Activated CD4-positive, alpha-beta T cell treated with anti-CD3 and anti-CD28 coated beads, Interleukin-2, amount 50 U/mL, for 24 hours (primary cell): ENCODE measurements around the gene ADGRL3.
"Not testable (repeated sequence)": the region's sequence is repeated elsewhere in the genome, so short reads cannot be mapped to it uniquely, and the experiment has no call there.

Source experiments
- DNase-seq, 2 donors: peaks; one replicate each; pipeline ENCODE4 v3.0.0-alpha.2; 2020; ENCODE audit warnings: low read depth in 1 of 2, low spot score in 1 of 2

The ADGRL3 gene

DNA sequence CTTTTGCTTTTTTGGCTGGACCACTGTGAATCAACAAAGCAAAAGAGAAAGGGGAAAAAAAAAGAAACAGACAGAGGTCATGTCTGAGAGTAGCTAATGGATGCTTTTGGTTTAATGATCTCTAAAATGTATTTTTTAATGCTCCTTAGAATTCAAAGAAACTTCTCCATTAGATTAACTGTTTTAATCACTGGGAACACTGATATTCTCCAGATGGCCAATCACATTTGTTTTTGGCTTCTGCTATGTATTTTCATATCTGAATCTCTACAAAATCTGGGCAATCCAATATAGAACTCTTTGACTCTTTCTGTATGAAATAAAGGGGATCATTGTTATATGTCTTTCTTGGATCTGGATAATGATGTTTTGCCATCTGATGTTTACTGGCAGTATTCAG is 278.2 kb downstream of the ADGRL3 start:
- DNase-seq: no peak

DNA sequence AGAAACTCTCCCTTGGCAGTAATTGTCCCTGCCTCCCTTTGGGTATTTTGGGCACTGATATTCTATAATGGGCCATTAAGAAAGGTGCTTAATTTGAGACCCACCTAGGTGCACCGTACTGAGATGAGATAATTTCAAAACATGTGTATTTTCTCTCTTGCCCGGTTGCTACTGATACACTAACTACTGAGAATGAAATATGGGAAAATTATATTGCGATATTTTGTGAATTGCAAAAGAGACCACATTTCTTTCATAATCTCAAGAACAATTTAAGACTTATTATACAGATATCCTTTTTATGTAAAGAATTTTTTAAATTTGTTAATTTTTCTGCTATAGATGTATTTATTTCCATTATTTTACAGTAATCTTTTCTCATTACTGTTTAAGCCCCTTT is 284.9 kb downstream of the ADGRL3 start:
- DNase-seq: no peak

GRCh38 chr4:61489927-61490326 is 289.8 kb downstream of the ADGRL3 start:
- DNase-seq: no peak

GRCh38 chr4:61493041-61493440 is 292.9 kb downstream of the ADGRL3 start:
- DNase-seq: no peak

GRCh38 chr4:61493470-61493869 is 293.3 kb downstream of the ADGRL3 start:
- no peak for DNase-seq

GRCh38 chr4:61500883-61501282 is 300.8 kb downstream of the ADGRL3 start:
- DNase-seq: no peak

DNA sequence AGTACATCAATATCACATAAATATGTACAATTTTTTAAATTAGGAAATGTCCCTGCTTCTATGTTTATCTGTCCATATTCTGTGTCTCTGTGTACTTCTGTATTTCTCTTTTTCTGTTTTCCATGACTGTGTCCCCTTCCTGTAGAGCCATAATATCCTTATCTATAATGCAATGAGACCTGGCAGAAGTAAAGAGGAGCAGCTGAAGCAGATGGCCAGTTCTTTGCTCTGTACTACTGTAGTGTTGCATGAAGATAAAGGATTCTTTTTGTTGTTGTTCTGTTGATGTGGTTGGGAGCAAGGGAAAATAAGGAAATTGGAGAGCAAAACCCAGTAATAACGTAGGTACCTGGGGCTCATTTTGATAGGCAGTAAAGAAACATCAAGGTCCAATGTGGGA is 301.7 kb downstream of the ADGRL3 start:
- DNase-seq: no peak

DNA sequence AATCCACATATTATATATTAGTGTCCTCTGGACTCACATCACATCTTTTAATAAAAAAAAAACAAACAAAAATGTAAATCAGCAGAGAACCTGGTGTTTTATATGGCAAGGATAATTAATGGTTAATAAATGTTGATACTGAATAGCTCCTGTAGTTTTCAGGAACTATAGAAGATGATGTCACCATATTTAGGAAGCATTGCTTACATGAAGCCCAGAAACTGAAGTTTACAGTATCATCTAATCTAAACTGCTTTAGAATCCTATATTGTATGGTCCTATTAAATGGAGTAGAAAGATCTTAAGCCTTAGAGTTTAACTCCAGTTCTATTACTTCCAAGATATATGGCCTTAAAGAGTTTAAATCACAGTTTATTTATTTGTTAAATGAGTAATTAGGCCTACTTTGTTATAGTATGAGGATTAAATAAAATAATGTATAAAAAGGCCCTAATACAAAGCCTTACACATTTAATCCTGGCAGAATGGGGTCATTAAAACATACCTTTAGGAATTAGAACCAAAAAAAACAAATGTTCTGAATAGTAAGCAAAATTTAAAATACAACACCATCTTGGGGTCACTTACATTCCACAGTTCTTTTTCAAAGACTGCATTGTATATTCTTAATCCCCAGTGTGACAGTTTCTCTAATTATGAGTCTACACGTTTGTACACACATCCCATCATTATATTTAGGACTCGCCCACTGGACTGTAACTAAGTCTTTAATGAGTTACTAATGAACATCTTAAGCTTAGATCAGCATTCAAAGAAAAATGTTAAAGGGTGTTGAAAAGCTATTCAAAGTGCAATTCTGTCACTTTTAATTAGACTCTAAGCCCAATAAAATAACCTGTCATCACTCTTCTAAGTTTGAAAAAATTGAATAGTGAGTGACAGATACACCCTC is 305.9 kb downstream of the ADGRL3 start:
- no peak for DNase-seq

DNA sequence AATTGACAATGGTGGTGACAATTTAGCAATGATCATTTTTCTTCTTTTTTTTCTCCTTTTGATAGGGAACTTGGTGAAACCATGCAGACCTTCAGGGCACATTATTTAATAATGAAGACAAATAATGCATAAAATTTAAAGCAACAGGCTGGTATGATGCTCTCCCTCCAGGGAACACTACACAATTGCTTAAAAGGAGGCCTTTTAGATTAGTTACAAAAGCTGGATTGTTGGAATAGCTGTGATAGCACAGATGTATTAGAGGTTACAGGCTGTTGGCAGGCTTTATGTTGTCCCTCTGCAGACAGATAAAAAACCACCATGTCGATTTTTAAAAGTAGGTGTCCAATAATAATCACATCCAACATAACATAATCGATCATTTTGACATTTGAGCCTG is 307.0 kb downstream of the ADGRL3 start:
- DNase-seq: no peak

GRCh38 chr4:61509721-61510241 is 309.7 kb downstream of the ADGRL3 start:
- DNase-seq: not testable (repeated sequence)

DNA sequence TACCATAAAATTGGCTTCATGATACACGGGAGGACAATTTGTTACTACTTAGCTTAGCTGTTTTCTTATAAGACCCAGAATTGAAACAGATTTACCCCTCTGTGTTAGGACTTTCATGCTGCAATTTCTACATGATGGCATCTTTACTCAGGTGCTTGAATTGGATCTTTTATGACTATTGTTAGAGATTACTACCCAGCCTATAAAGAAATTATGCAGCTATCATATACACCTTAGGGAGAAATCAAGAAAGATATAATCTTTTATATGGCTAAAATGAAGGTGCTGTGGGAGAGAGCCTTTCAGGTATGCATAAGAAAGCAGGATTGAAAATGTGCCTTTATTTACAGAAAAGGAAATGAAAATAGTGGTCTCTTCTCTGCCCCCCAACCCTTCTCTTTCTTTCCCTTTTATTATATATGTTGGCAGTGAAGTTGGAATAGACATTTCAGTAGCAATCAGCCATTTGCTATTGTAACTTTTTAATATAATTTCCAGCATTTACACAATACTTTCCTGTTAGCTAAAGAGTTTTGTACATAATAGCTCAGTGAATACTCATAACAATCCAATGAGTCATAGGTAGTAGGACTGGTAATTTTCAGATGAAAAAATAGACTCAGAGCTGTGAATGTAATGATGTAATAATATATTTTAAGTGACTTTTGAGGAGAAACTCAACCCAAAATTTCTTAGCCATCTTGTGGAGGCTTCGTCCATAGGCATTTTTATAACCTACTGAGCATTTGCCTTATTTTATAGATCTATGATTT is 311.8 kb downstream of the ADGRL3 start:
- no peak for DNase-seq

GRCh38 chr4:61514991-61515390 is 314.9 kb downstream of the ADGRL3 start:
- no peak for DNase-seq

- no peak for DNase-seq
These were observed 317.0 kb downstream of the ADGRL3 start for GRCh38 chr4:61517144-61517543.

DNA sequence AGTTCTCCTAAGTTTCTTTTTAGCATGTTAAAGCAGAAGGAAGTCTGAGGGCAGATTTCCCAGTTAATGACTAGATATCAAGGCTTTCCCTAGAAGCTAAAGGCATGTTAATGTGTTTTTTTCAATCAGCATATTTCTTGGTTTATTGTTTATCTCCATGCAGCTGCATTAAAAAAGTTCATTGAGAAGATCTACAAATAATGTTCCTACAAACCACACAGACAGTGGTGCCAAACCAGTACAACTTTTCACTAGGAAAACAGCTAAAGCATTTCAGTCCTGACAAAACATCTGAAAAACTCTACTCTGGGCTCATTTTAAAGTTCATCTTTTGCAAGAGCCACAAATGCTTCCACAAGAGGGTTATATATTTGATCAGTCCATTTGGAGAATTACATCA is 320.0 kb downstream of the ADGRL3 start:
- no peak for DNase-seq

DNA sequence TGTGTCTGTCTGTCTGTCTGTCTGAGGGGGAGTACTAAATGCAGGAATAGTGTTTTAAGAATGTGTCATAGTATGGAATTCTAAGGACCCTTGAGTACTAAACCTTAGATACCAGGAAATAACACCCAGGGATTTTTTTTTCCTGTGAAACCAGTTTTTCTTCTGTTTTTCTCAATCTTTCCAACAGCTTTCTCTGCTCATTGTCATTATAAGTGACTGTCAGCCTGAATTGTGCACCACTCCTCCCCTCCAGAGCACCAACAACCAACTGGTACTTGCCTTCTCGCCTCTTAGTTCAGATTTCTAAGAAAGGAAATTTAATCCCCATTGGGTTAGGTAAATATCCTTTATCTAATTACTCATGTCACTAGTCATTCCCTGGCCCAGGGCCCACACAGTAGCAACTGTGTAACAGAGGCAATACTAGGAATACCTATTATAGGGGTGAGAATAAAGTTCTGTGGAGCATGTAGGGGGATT is 320.6 kb downstream of the ADGRL3 start:
- no peak for DNase-seq

DNA sequence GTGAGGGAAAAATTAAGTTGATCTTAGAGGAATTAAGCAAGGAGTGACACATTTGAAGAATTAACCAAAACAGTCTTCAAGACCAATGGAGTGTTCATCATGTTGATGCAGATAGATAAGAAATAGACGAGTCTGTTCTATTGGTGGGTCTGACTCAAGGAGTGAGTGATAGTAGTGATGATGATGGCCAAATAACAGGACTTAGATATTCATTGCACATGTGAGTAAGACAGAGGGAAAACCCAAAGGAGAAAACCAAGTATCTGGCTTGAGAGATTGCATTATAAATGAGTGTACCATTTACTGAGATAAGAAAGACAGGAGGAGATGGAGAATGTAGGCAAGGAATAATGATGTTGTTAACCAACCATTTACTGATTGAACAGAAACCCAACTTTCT is 321.3 kb downstream of the ADGRL3 start:
- DNase-seq: no peak

DNA sequence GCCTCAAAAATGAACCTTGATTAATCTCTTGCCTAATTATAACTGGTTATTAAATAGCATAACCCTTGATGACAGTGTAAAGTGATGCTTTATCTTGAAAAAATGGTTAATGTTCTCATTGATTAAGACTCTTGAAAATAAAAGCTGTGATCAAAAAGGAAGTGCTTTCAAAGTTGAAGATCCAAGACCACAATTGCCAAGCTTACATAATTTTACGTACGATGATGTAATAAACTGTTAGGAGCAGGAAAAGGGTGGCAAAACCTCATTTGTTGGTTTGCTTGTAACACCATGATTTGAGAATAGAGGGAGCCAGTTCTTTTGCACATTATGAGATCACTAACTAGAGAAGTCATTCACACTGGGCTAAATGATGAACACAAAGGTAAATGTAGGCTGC is 322.2 kb downstream of the ADGRL3 start:
- DNase-seq: no peak

DNA sequence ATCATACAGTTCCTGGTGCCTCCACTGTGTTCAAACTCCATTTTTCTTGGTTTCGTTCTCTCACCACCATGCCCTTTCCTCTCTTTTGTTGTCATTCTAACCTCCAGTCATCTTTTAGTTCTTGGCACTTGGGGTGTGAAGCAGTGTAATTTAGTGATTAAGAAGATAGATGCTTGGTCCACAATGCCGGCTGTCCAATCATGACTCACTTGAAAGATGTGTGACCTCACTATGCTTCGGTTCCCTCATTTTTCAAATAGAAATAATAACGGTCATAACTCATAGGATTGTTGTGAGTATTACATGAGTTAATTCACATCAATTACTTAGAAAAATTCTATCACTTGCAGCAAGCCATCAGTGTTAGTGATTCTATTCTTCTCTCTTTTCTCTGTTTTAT is 327.8 kb downstream of the ADGRL3 start:
- no peak for DNase-seq

DNA sequence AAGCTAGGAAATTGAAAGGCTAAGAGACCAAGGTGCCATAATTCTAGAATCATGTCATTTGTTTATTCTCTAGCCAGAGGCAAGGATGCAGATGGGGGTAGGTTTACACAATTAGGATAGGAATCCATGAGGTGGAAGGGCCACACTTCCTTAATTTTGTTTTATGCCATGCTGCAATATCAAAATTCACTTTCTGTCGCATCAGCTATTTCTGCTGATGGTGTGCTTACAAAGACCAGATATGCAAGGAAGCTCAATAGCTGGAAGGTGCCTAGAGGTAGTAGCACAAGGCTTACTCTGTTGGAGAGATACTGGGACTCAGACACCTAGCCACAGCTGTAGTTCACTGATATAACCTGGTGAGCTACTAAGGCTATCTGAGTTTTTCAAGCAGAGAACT is 328.5 kb downstream of the ADGRL3 start:
- no peak for DNase-seq

GRCh38 chr4:61531188-61531587 is 331.1 kb downstream of the ADGRL3 start:
- DNase-seq: no peak

DNA sequence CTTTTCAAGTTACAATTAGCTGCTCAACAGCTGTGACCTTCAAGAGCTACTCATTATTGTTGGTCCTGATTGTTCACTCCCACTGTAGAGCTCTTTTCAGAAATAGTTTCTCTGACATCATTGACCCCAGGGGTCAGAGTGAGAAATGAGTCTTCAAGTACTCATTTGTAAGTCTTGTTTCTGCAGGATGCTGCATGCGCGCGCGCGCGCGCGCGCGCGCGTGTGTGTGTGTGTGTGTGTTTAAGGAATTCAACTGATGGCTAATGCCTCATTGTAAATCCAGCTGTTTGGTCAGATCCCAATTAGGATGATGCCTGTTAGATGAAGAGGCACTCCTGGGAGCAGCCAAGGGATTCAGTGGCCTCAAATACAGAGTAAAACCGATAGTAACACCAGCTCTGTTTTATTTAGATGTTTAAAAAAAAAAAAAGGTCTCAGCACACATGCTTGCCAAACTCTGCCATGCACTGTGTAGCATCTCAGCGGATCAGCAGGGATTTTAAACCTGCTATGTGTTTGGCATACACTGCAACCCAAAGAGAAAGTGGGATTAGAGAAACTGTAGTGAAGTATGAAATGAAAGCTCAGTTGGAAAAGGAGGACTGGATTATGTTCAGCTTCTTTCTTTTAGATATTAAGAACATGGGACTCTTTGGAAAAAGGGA is 332.3 kb downstream of the ADGRL3 start:
- DNase-seq: no peak
